Measurements from ENCODE around the gene SMC5.

Gene SMC5

GRCh38 chr9:70259512-70259802 is 679 bp downstream of the SMC5 start:
- no peak for TF ChIP-seq CTCF (IDR thresholded peaks at IDR 0.05)

- no peak for TF ChIP-seq CTCF (IDR thresholded peaks at IDR 0.05)
Measured at GRCh38 chr9:70260007-70260443, 1.2 kb downstream of the SMC5 start.

GRCh38 chr9:70260606-70261005 is 1.8 kb downstream of the SMC5 start:
- no peak for TF ChIP-seq CTCF (IDR thresholded peaks at IDR 0.05)

- TF ChIP-seq CTCF (IDR thresholded peaks at IDR 0.05) = no peak
Measured at GRCh38 chr9:70261131-70261870, 2.5 kb downstream of the SMC5 start.

- TF ChIP-seq CTCF (IDR thresholded peaks at IDR 0.05) = no peak
Measured at GRCh38 chr9:70262366-70262765, 3.6 kb downstream of the SMC5 start.

GRCh38 chr9:70262948-70263347 is 4.2 kb downstream of the SMC5 start:
- TF ChIP-seq CTCF (IDR thresholded peaks at IDR 0.05) = no peak

- no peak for TF ChIP-seq CTCF (IDR thresholded peaks at IDR 0.05)
Measured at GRCh38 chr9:70263421-70263820, 4.6 kb downstream of the SMC5 start.

- TF ChIP-seq CTCF (IDR thresholded peaks at IDR 0.05) = no peak
Measured at GRCh38 chr9:70278305-70278704, 19.5 kb downstream of the SMC5 start.
